IPS-11a (cell line): ENCODE data around the gene CLEC12A.
"Not testable (repeated sequence)": the region's sequence is repeated elsewhere in the genome, so short reads cannot be mapped to it uniquely, and the experiment has no call there.

ENCODE experiments used
- H3K4me3 ChIP-seq: one replicate; pipeline ENCODE4 v1.5.1; 2013; ENCODE audit warnings: low read depth, low read length, control low read depth

CLEC12A gene

DNA sequence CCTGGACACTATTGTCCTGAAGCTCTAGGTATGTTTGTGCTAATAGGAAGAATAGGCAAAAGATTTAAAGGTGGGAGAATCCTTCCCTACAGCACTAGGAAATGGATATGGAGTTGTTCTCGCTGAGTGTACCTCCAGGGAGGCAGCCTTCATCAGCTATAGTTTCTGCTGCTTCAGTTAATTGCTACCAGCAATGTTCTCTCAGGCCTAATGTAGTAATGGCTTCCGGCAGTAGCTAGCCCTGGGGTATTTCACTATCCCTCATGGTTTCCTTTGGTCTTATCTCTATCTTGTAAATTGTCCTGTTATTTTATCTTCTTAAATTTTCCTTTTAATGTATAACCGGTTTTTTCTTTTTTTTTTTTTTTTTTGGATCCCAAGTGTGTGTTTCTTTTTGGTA, 9.3 kb upstream of the CLEC12A start:
- no peak overlapping the region for H3K4me3 ChIP-seq

- H3K4me3 ChIP-seq, result no peak overlapping the region
Measured at GRCh38 chr12:9969673-9970072, 1.5 kb upstream of the CLEC12A start.

- no peak overlapping the region for H3K4me3 ChIP-seq
Measured at GRCh38 chr12:9973949-9974348, 2.7 kb downstream of the CLEC12A start.

- not testable (repeated sequence) for H3K4me3 ChIP-seq
Measured at GRCh38 chr12:9974731-9975130, 3.5 kb downstream of the CLEC12A start.

- H3K4me3 ChIP-seq, result no peak overlapping the region
Measured at GRCh38 chr12:9975614-9976013, 4.4 kb downstream of the CLEC12A start.

DNA sequence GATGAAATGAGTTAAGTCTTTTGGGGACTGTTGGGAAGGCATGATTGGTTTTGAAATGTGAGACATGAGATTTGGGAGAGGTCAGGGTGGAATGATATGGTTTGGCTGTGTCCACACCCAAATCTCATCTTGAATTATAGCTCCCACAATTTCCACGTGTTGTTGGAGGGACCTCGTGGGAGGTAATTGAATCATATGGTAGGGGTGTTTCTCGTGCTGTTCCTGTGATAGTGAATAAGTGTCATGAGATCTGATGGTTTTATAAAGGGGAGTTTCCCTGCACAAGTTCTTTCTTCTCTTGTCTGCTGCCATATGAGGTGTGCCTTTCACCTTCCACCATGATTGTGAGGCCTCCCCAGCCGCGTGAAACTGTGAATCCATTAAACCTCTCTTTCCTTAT, 5.4 kb downstream of the CLEC12A start:
- not testable (repeated sequence) for H3K4me3 ChIP-seq

DNA sequence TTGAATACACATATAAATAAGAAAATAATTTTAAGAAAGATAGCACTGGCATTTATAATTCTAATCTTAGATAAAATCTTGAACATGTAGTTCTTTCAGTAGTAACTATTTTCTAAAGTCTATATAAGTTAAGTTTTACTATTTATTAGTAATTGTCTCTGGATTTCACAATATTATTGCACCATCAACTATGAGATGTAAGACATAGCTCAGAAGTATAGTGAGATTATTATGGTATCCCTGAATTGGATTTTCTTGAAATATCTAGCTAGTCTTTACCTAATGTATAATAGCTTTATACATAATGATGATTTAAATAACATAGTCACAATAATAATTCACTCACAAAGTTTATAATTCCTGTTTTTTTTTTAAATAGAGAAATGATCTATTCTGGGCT, 6.7 kb downstream of the CLEC12A start:
- no peak overlapping the region for H3K4me3 ChIP-seq

GRCh38 chr12:9980126-9980525, 8.9 kb downstream of the CLEC12A start:
- no peak overlapping the region for H3K4me3 ChIP-seq

- no peak overlapping the region for H3K4me3 ChIP-seq
Measured at GRCh38 chr12:9991876-9992275, 20.7 kb downstream of the CLEC12A start.

DNA sequence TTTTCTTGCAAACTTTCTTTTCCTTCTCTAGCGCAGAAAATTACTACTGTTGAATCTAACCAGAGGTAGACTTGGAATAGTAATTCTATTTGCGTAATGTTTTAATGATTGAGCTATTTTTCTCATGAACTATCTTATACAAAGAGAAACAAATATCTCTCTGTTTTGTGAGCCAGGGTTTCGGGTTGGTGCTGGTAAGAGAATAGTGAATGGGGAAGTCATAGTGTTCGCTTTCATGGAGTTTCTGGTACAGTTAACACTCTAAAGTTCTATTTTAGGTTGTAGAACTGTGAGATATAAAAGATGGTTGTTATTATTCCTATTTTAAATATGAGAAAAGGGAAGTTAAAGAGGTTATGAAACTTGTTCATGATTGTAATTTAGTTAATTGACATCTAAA, 21.1 kb downstream of the CLEC12A start:
- no peak overlapping the region for H3K4me3 ChIP-seq

DNA sequence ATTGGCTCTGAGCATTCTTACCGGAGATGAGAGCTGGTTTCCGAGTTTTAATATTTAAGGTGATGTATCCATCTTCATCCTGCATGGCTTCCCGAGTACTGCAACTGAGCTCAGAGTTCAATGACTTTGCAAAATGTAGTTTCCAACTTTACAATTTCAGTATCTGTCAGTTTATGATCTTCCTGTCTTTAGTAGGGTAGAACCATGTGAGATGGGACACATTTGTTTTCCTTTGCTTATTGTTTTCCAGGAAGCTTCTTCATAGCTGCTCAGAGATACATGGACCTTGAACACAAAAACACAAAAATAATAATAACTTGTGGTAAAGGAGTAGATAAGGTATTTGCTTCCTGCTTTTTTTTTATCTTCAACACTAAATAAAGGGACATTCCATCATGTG, 27.8 kb downstream of the CLEC12A start, which contains the start of gene CLEC1B:
CLEC1B (minus strand) TSS at position 106 of the 400 bp plus-strand sequence; CDS start at position 85, 21 bp downstream.
- H3K4me3 ChIP-seq, result no peak within 1 kb of the TSS

DNA sequence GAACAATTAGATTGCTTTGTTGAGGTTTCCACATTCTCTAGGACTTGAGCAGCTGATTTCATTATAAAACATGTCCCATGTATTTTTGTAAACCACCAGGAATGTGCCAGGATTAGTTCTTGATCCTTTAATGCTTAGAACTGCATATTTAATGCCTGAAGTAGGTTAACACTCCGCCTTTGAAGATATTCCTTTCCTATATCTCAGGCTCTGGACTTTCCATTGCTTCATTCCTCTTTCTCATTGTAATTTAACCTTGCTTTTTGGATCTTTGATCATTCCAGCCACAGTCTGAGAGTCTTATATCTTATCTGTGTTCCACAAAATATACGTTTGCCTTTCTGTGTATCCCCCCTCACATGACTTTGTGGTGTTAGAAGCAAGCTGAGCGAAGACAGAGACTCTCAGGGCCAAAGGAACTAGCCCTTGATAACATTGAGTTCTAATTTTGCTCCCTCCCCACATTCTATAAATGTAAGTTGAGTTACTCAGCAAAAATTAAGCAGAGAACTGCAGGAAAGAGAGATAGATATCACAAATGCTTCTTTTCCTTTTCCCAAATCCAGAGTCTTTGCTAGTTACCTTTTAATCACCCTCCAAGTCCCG, 30.1 kb downstream of the CLEC12A start:
- H3K4me3 ChIP-seq, result no peak overlapping the region

- no peak overlapping the region for H3K4me3 ChIP-seq
Measured at GRCh38 chr12:10012630-10013330, 41.6 kb downstream of the CLEC12A start.

- H3K4me3 ChIP-seq, result no peak overlapping the region
Measured at GRCh38 chr12:10015450-10015849, 44.2 kb downstream of the CLEC12A start.

- no peak overlapping the region for H3K4me3 ChIP-seq
Measured at GRCh38 chr12:10016881-10017280, 45.7 kb downstream of the CLEC12A start.

- H3K4me3 ChIP-seq, result no peak overlapping the region
Measured at GRCh38 chr12:10018386-10018785, 47.2 kb downstream of the CLEC12A start.

DNA sequence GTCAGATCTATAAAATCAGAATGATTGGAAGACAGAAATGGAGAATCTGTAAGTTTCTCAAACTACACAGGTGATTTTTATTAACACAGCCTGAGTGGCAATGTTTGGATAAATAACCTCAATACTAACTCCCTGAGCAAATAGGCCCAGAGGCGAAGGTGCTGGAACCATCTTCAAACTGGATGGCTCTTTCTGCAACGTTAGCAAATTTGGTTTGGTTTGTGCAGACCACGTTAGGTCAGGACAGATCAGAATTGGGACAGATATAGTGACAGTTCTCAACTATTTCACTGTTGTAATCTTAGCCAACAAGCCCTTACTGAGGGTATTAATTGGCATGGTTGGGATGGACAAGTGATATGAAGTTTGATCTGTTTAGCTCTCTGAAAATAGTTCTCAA, 50.1 kb downstream of the CLEC12A start:
- H3K4me3 ChIP-seq, result no peak overlapping the region

DNA sequence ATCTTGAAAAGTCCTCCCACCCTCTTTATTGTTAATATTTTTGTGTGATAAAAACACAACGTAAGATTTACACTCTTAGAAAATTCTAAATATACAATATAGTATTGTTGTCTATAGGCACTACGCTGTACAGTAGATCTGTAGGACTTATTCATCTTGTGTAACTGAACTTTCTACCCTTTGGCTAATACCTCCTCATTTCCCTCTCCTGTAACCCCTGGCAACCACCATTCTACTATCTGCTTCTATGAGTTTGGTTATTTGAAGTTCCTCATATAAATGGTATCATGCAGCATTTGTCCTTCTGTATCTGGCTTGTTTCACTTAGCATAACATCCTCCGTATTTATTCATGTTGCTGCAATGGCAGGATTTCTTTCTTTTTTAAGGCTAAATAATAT, 54.0 kb downstream of the CLEC12A start:
- H3K4me3 ChIP-seq, result no peak overlapping the region

GRCh38 chr12:10026666-10027065, 55.5 kb downstream of the CLEC12A start:
- H3K4me3 ChIP-seq, result not testable (repeated sequence)

DNA sequence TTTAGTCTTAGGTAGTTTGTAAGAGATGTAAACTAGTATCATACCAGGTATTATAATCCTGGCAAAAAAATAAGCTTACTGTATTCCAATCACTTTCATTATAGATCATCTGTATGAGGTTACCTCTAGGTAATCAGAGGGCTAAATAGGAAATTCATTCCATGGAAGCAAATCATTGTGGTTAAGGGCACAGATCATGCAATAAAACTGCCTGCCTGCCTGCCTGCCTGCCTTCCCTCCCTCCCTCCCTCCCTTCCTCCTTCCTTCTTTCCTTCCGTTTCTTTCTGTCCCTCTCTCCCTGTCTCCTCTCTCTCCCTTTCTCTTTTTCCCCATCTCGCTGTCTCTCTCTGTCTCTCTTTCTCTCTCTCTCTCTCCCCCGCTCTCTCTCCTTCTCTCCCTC, 56.1 kb downstream of the CLEC12A start:
- H3K4me3 ChIP-seq, result no peak overlapping the region

DNA sequence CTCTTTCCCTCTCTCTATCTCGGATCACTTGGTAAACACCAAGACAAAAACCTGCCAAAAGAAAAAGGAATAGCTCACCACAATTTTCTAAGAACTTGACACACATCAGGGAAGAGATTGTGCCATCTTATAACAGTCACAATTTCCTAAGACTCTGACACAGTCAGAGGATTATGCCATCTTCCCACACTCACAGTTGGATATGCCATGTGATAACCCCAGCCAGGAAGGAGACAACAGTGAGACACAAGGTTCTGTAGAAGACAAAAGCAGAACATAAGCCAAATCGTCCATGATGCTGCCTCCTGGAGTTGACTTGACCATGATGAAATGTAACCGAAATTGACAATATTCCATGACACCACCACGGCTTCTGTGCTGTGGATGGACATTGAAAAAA, 56.5 kb downstream of the CLEC12A start:
- H3K4me3 ChIP-seq, result no peak overlapping the region

- no peak within 1 kb of the TSS for H3K4me3 ChIP-seq
Measured at GRCh38 chr12:10030446-10030845, 59.2 kb downstream of the CLEC12A start, which contains the start of gene CLEC9A. Gene CLEC9A, plus strand, starts transcription at chr12:10030682. Its CDS starts 22,006 bp downstream, at chr12:10052688.

DNA sequence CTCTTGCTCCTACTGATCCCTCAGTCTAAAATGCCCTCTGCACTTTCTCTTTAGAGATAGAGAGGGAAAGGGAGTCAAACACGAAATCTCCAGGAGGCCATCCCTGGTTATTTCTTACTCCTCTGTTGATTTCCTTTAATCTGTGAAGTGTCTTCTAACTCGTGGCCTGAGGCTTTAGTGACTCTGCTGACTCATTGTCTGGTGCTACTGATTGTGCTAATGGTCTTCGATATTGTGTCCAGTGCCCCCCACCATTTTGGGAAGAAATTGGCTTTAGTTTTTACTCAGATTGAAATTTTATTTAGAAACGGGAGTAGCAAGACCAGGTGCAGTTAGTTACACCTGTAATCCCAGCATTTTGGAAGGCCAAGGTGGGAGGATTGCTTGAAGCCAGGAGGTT, 60.1 kb downstream of the CLEC12A start:
- H3K4me3 ChIP-seq, result no peak overlapping the region
